GM12873 (cell line): ENCODE data around the gene ANKDD1A.

ENCODE experiments used
- TF ChIP-seq, protein P1 (sequence below): IDR thresholded peaks from 2 replicates; pipeline ENCODE4 v1.5.1; 2012; ENCODE audit warnings: low read depth, mild to moderate bottlenecking, moderate library complexity, low read length, control low read depth; ENCODE audit not compliant: insufficient read depth; ENCODE audit errors: missing control alignments

ANKDD1A gene

GRCh38 chr15:64896371-64897069, 15.2 kb upstream of the ANKDD1A start:
- TF ChIP-seq, protein P1, sequence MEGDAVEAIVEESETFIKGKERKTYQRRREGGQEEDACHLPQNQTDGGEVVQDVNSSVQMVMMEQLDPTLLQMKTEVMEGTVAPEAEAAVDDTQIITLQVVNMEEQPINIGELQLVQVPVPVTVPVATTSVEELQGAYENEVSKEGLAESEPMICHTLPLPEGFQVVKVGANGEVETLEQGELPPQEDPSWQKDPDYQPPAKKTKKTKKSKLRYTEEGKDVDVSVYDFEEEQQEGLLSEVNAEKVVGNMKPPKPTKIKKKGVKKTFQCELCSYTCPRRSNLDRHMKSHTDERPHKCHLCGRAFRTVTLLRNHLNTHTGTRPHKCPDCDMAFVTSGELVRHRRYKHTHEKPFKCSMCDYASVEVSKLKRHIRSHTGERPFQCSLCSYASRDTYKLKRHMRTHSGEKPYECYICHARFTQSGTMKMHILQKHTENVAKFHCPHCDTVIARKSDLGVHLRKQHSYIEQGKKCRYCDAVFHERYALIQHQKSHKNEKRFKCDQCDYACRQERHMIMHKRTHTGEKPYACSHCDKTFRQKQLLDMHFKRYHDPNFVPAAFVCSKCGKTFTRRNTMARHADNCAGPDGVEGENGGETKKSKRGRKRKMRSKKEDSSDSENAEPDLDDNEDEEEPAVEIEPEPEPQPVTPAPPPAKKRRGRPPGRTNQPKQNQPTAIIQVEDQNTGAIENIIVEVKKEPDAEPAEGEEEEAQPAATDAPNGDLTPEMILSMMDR, result no peak

- TF ChIP-seq, protein P1, result no peak
These were observed 14.2 kb upstream of the ANKDD1A start for GRCh38 chr15:64897345-64897985.

GRCh38 chr15:64898406-64898805, 13.3 kb upstream of the ANKDD1A start:
- TF ChIP-seq, protein P1, result no peak

DNA sequence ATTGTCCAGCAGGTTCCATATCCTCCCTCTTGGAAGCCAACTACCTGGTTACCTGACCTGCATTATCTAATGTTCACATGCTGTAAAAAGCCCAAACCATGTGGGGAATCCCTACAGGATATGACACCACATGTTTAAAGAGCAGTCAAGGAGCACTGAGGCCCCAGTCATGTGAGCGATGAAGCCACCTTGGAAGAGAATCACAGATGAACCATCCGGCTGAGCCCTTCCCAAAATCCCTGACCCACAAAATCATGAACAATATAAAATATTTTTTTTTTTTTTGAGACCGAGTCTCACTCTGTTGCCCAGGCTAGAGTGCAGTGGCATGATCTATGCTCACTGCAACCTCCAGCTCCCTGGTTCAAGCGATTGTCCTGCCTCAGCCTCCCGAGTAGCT, 10.6 kb upstream of the ANKDD1A start:
- TF ChIP-seq, protein P1, result no peak

GRCh38 chr15:64901914-64902313, 9.8 kb upstream of the ANKDD1A start:
- TF ChIP-seq, protein P1, result no peak

DNA sequence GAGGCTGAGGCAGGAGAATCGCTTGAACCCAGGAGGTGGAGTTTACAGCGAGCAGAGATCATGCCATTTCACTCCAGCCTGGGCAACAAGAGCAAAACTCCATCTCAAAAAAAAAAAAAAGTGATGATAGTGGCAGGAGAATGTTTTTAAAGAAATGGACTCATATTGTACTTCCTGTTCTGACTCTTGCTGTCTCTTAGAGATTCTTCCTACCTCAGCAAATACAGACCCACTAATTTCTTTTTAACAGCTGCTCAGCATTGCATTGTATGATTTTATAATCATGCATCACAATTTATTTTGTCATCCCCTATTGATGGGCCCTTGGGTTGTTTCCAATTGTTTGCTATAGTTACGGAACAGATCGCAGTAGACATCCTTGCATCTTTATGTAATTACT, 8.8 kb upstream of the ANKDD1A start:
- TF ChIP-seq, protein P1, result no peak

DNA sequence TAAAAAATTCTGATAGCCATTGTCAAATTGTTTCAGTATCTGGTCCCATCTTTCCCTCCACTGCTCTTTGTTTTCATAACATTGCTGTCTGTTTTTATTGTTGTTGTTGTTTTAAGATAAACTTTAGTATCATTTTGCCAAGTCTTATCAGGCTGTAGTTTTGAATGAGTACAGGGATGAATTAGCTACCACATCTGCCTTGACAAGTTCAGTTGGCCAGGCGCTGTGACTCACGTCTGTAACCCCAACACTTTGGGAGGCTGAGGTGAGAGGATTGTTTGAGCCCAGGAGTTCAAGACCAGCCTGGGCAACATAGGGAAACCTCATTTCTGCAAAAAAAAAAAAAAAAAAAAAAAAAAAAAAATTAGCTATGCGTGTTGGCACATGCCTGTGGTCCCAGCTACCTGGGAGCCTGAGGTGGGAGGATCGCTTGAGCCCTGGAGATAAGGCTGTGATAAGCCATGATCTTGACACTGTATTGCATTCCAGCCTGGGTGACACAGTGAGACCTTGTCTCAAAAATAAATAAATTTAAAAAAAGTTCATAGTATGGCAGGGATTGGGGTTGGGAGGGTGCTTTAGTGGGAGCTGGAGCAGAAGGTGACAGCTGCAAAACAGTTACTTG, 8.3 kb upstream of the ANKDD1A start:
- TF ChIP-seq, protein P1, result no peak
